ENCODE measurements around the gene IFI27L2. TPM values are rescaled to one million over a fixed set of nuclear protein-coding genes. Genes with fewer than 3 reads are reported as not detected.

The IFI27L2 gene
- total RNA-seq (2022; extraction: Qiagen RNA extraction), result 46.1 to 64.1 TPM (median 49.7 TPM) in 5 replicates

GRCh38 chr14:94129111-94129757, at the start of gene IFI27L2:
Gene IFI27L2, minus strand, starts transcription at chr14:94129604. Its CDS starts 40 bp downstream, at chr14:94129564.

GRCh38 chr14:94173885-94174603, 44.6 kb upstream of the IFI27L2 start, which contains the start of gene PPP4R4:
Gene PPP4R4, plus strand, starts transcription at chr14:94174322. Its CDS starts 144 bp downstream, at chr14:94174466.

GRCh38 chr14:94110552-94111181, 18.7 kb downstream of the IFI27L2 start, which contains the start of gene IFI27:
Gene IFI27, plus strand, starts transcription at chr14:94110736.

DNA sequence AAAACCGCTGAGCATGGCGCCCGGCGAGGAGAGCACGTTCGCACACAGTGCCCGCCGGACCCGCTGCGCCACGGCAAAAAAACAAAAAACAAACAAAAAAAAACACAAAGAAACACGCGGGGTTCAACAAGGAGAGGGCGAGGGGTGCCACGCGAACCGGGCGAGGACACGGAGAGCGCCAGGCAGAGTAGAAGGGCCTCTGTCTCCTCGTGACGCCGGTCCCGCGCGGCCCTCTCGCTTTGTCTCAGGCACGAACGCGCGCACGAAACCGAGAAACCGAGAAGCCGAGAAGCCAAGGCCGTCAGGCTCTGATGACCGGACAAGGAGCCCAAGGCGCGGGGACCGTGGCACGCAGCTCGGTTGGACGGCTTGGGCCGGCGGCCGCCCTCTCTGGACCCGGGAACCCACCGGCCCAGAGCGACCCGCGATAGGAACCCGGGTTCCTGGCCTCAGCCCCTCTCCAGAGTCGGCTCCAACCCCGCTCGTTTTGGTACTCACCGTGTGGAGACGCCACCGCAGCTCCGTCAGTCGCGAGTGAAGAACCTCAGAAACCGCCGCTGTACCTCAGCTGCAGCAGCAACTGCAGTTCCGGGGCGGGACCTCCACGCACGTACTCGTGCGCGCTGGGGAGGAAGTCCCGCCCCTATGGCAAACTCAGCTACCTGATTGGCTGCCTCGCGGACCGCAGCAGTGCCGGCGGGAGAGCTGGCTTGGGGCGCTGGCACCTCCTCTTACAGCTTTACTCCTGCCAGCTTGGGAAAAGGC, 48.6 kb downstream of the IFI27L2 start, which contains the start of the genes DDX24 and IFI27L1:
Gene DDX24 (minus strand): TSS at position 582 of the 765 bp plus-strand sequence. CDS start 1,460 bp downstream, outside the sequence.
Gene IFI27L1 (plus strand): TSS at position 690 of the 765 bp plus-strand sequence. CDS start 15,628 bp downstream, outside the sequence.

Other genes with a start within 250 kb of the IFI27L2 start
- not detected in 5 replicates for gene FAM181A, start 202.3 kb downstream of the IFI27L2 start, total RNA-seq (2022; extraction: Qiagen RNA extraction)
- 0.32 to 0.76 TPM (median 0.38 TPM) in 5 replicates for gene ASB2, start 153.0 kb downstream of the IFI27L2 start, total RNA-seq (2022; extraction: Qiagen RNA extraction)
- not detected in 5 replicates for gene CCDC197, start 132.3 kb downstream of the IFI27L2 start, total RNA-seq (2022; extraction: Qiagen RNA extraction)
- gene OTUB2, start 103.3 kb downstream of the IFI27L2 start, total RNA-seq (2022; extraction: Qiagen RNA extraction), result 2.5 to 3.7 TPM (median 3.1 TPM) in 5 replicates
- gene DDX24, start 48.4 kb downstream of the IFI27L2 start, total RNA-seq (2022; extraction: Qiagen RNA extraction), result 172 to 189 TPM (median 184 TPM) in 5 replicates
- 16.0 to 21.6 TPM (median 18.3 TPM) in 5 replicates for gene IFI27L1, start 48.3 kb downstream of the IFI27L2 start, total RNA-seq (2022; extraction: Qiagen RNA extraction)
- 0.62 to 1.6 TPM (median 0.87 TPM) in 5 replicates for gene IFI27, start 18.9 kb downstream of the IFI27L2 start, total RNA-seq (2022; extraction: Qiagen RNA extraction)
- 0.24 to 0.44 TPM (median 0.33 TPM) in 5 replicates for gene PPP4R4, start 44.7 kb upstream of the IFI27L2 start, total RNA-seq (2022; extraction: Qiagen RNA extraction)
- 0.04 TPM in 1 of 5 replicates, not detected in the others for gene SERPINA10, start 163.7 kb upstream of the IFI27L2 start, total RNA-seq (2022; extraction: Qiagen RNA extraction)
- 0.95 to 1.6 TPM (median 1.4 TPM) in 5 replicates for gene SERPINA6, start 193.7 kb upstream of the IFI27L2 start, total RNA-seq (2022; extraction: Qiagen RNA extraction)
- 0.08 TPM in 1 of 5 replicates, not detected in the others for gene SERPINA2, start 237.1 kb upstream of the IFI27L2 start, total RNA-seq (2022; extraction: Qiagen RNA extraction)

Measured in A549 treated with dexamethasone at 1 μM for 4 hours (cell line).